Mucosa of descending colon (tissue), 3 donors: ENCODE measurements around the gene SNX6. TPM values are rescaled to one million over a fixed set of nuclear protein-coding genes. Genes with fewer than 3 reads are reported as not detected.
"Not testable (repeated sequence)": the region's sequence is repeated elsewhere in the genome, so short reads cannot be mapped to it uniquely, and the experiment has no call there.

ENCODE experiments used
- ATAC-seq: fragments of 200-7000 bp; cut with Tn5 transposase; one replicate; pipeline ENCODE4 v1.9.1; 2020; ENCODE audit warnings: mild to moderate bottlenecking, moderate library complexity
- DNase-seq, 3 donors: peaks; one replicate each; pipeline ENCODE4 v3.0.0-alpha.2; 2020
- H3K36me3 ChIP-seq: fragments of 200-600 bp; one replicate; pipeline ENCODE4 v1.8.0; 2021; ENCODE audit warnings: low read depth, mild to moderate bottlenecking
- H3K4me1 ChIP-seq: fragments of 200-600 bp; one replicate; pipeline ENCODE4 v1.8.0; 2021; ENCODE audit warnings: low read depth, mild to moderate bottlenecking
- H3K4me3 ChIP-seq: fragments of 200-600 bp; one replicate; pipeline ENCODE4 v1.8.0; 2021; ENCODE audit warnings: mild to moderate bottlenecking
- H3K9me3 ChIP-seq: fragments of 200-600 bp; one replicate; pipeline ENCODE4 v1.8.0; 2021; ENCODE audit warnings: mild to moderate bottlenecking
- CTCF ChIP-seq: fragments of 200-600 bp; IDR thresholded peaks from one replicate; pipeline ENCODE4 v1.8.0; 2022; ENCODE audit warnings: antibody characterized with exemption, mild to moderate bottlenecking
- intact Hi-C, 2 donors: fragments of 100-400 bp; cut with DNase I in 1 of 2; cut with micrococcal nuclease in 1 of 2; formaldehyde crosslinking; loops; one replicate each; pipeline versions ENCODE4 v1.11.0 to v1.11.1; 2022; cut with DNase I, micrococcal nuclease
- total RNA-seq, 3 donors: library from RNA; stranded (reverse); fragmentation: NEBNext Ultra II Directional in 2 of 3; extraction: Animal tissue kit (Norgen Biotek cat#: 25700) in 2 of 3; gene quantifications; one replicate each; pipeline versions ENCODE4 v1.2.1 to v1.2.4, GENCODE V29; 2021 to 2023
- donor health status: DM: no; HTN: no; CAD: no; lungs with moderate emphysema.
- donor health status: DM: no; HTN: no; CAD: no.
- donor health status: DM: no; HTN: yes; CAD: no.

Gene SNX6
- total RNA-seq, 3 donors from 2014 or later = 70.9 to 79.9 (median 75.7) TPM

GRCh38 chr14:34555583-34556497 lies 74.1 kb downstream of the SNX6 start:
- intact Hi-C loops, DNase-seq, H3K9me3 ChIP-seq, H3K4me1 ChIP-seq, H3K36me3 ChIP-seq, H3K4me3 ChIP-seq: not testable (repeated sequence)
- peak; percentile 82 for ATAC-seq

- DNase-seq = peak; percentile 12 to 24 (median 20)
- TF ChIP-seq CTCF = no peak
- no peak for ATAC-seq
- H3K36me3 ChIP-seq = no peaks in the 10 kb centered on the region
- no peak overlapping the region for H3K4me3 ChIP-seq
- intact Hi-C loops = no loop called here
- no peaks in the 10 kb centered on the region for H3K9me3 ChIP-seq
- H3K4me1 ChIP-seq = peaks cover 5% of the 10 kb centered on the region
Measured at GRCh38 chr14:34554540-34555250, 75.3 kb downstream of the SNX6 start.

GRCh38 chr14:34549276-34549966 lies 80.5 kb downstream of the SNX6 start:
- H3K4me3 ChIP-seq, H3K4me1 ChIP-seq, H3K9me3 ChIP-seq, ATAC-seq, intact Hi-C loops, H3K36me3 ChIP-seq: not testable (repeated sequence)
- DNase-seq = peak in 1 of 3 donors; percentile 22

DNA sequence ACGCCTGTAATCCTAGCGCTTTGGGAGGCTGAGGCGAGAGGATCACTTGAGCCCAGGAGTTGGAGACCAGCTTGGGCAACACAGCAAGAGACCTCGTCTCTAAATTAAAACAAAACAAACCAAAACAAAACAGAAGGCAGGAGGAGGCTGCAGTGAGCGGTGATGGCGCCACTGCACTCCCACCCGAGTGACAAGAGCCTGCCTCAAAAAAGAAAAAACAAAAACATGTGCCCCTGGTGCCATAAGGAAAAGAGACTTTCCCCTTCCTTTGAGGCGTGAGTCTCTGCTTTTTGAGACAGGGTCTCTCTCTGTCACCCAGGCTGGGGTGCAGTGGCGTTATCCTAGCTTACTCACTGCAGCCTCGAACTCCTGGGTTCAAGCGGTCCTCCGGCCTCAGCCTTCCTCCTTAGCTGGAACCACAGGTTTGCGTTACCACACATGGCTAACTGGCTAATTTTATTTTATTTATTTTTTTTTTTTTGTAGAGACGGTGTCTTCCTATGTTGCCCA lies 81.4 kb downstream of the SNX6 start:
- intact Hi-C loops = no loop called here
- no peaks in the 10 kb centered on the region for H3K4me1 ChIP-seq
- no peak for TF ChIP-seq CTCF
- ATAC-seq (no peak), DNase-seq (peak in 1 of 3 donors; percentile 20)
- H3K4me3 ChIP-seq = no peak overlapping the region
- H3K9me3 ChIP-seq = no peaks in the 10 kb centered on the region
- no peaks in the 10 kb centered on the region for H3K36me3 ChIP-seq

GRCh38 chr14:34547136-34547520 lies 82.8 kb downstream of the SNX6 start:
- H3K9me3 ChIP-seq, DNase-seq, H3K36me3 ChIP-seq, H3K4me1 ChIP-seq, H3K4me3 ChIP-seq, intact Hi-C loops: not testable (repeated sequence)
- ATAC-seq = peak; percentile 1

- ATAC-seq = peak; percentile 88
- DNase-seq, intact Hi-C loops, H3K9me3 ChIP-seq, H3K4me1 ChIP-seq, H3K36me3 ChIP-seq, H3K4me3 ChIP-seq: not testable (repeated sequence)
Measured at GRCh38 chr14:34546272-34547135, 83.4 kb downstream of the SNX6 start.

- DNase-seq, ATAC-seq, intact Hi-C loops: not testable (repeated sequence)
Measured at GRCh38 chr14:34540181-34541059, 89.5 kb downstream of the SNX6 start.

More at GRCh38 chr14:34540181-34541059, 89.5 kb downstream of the SNX6 start:
- not testable (repeated sequence) for H3K4me3 ChIP-seq, H3K36me3 ChIP-seq, H3K4me1 ChIP-seq, H3K9me3 ChIP-seq
